Kidney (tissue), 14 donors: ENCODE data around the gene BICC1. TPM values are rescaled to one million over a fixed set of nuclear protein-coding genes. Genes with fewer than 3 reads are reported as not detected.

Experiments used
- DNase-seq, 5 donors: peaks; one replicate each; pipeline ENCODE4 v3.0.0-alpha.2; 2013 to 2020
- FAIRE-seq: peaks from 2 replicates; lab custom pipeline; 2012; peaks lifted over from hg19 to GRCh38; lab: Jason Lieb, UNC
- H3K27ac ChIP-seq, 2 donors: one replicate each; pipeline ENCODE4 v1.7.0; 2013; ENCODE audit warnings: low read depth in 2 of 2, low read length in 2 of 2, inconsistent platforms in 1 of 2
- H3K27me3 ChIP-seq: one replicate; pipeline ENCODE4 v1.7.1; 2013; ENCODE audit warnings: low read length, inconsistent platforms; ENCODE audit not compliant: control insufficient read depth, insufficient read depth
- H3K36me3 ChIP-seq, 3 donors: one replicate each; pipeline versions ENCODE4 v1.7.0 to v1.7.1; 2013; ENCODE audit warnings: low read length in 3 of 3, control low read depth in 1 of 3, inconsistent platforms in 1 of 3; ENCODE audit not compliant: insufficient read depth in 3 of 3, control insufficient read depth in 2 of 3
- H3K4me1 ChIP-seq, 3 donors: one replicate each; pipeline versions ENCODE4 v1.7.0 to v1.7.1; 2013; ENCODE audit warnings: low read length in 3 of 3, inconsistent platforms in 1 of 3, low read depth in 1 of 3; ENCODE audit not compliant: control insufficient read depth in 2 of 3, insufficient read depth in 2 of 3
- H3K4me3 ChIP-seq, 3 donors: one replicate each; pipeline versions ENCODE4 v1.7.0 to v1.8.1; 2013; ENCODE audit warnings: low read length in 3 of 3, control low read depth in 1 of 3, inconsistent platforms in 1 of 3
- H3K9ac ChIP-seq, 3 donors: one replicate each; pipeline versions ENCODE4 v1.7.0 to v1.7.1; 2013; ENCODE audit warnings: low read length in 3 of 3, control low read depth in 1 of 3, inconsistent platforms in 1 of 3
- H3K9me3 ChIP-seq, 3 donors: one replicate each; pipeline versions ENCODE4 v1.7.0 to v1.7.1; 2013; ENCODE audit warnings: low read length in 3 of 3, control low read depth in 1 of 3, inconsistent platforms in 1 of 3; ENCODE audit not compliant: control insufficient read depth in 2 of 3, insufficient read depth in 1 of 3
- intact Hi-C: fragments of 100-400 bp; cut with DNase I; formaldehyde crosslinking; loops from one replicate; pipeline ENCODE4 v1.11.1; 2022
- polyA plus RNA-seq: library from polyadenylated mRNA; stranded (reverse); fragments of 350-450 nt; fragmentation: Illumina TruSeq; extraction: RNeasy Lipid Tissue Mini Kit (QIAGEN cat#74804); gene quantifications from one replicate; pipeline ENCODE4 v1.2.3, GENCODE V29; 2014; ENCODE audit warnings: low read depth, low replicate concordance; ENCODE audit not compliant: insufficient read depth
- total RNA-seq: library from RNA; stranded (reverse); fragmentation: NEBNext Ultra II Directional; extraction: Animal tissue kit (Norgen Biotek cat#: 25700); gene quantifications from one replicate; pipeline ENCODE4 v1.2.1, GENCODE V29; 2021
- TF ChIP-seq, protein P1 (sequence below): IDR thresholded peaks from 3 replicates; pipeline ENCODE4 v1.5.1; 2012; ENCODE audit warnings: mild to moderate bottlenecking, moderate library complexity, borderline replicate concordance; ENCODE audit not compliant: insufficient read depth; ENCODE audit errors: extremely low read depth
- donor health status: control.
- donor health status: control.
- donor health status: control.
- donor health status: control.
- donor health status: control.
- donor health status: DM: yes; HTN: yes; CAD: no.
- donor health status: Normal renal cell carcinoma (clear cell type).

Gene BICC1
- total and polyA plus RNA-seq, 2 donors from 2014 or later = 21.0 to 136 TPM

DNA sequence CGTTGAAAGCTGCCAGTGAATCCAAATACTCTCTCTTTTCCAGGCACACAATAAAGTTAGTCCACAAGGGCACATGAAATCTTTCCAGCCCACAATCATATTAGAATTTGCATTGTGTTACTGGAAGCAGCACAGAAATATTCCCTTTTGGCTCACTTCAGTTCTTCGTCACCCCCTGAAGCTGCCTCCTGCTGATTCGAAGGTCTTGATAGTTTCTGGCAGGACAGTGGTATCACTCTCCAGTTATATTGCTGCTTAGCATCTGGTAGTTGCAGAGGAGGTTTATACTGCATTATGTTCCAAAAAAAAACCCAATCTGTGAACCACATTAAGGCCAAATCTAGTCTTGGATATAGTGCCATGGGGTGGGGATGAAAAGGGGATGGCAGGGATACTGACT, 253.2 kb downstream of the BICC1 start:
- no peak for FAIRE-seq

DNA sequence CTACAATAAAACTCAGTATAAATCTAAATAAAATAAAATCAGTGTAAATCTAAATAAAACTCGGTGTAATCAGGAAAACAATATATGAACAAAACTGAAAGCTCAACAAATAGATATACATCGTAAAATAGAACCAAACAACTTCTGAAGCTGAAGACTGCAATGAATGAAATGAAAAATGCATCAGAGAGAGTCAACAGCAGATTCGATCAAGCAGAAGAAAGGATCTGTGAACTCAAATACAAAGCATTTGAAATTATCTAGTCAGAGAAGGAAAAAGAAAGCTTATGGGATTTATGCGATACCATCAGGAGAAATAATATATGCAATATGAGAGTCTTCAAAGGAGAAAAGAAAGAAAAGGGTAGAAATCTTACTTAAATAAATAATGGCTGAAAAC, 255.0 kb downstream of the BICC1 start:
- TF ChIP-seq, protein P1, sequence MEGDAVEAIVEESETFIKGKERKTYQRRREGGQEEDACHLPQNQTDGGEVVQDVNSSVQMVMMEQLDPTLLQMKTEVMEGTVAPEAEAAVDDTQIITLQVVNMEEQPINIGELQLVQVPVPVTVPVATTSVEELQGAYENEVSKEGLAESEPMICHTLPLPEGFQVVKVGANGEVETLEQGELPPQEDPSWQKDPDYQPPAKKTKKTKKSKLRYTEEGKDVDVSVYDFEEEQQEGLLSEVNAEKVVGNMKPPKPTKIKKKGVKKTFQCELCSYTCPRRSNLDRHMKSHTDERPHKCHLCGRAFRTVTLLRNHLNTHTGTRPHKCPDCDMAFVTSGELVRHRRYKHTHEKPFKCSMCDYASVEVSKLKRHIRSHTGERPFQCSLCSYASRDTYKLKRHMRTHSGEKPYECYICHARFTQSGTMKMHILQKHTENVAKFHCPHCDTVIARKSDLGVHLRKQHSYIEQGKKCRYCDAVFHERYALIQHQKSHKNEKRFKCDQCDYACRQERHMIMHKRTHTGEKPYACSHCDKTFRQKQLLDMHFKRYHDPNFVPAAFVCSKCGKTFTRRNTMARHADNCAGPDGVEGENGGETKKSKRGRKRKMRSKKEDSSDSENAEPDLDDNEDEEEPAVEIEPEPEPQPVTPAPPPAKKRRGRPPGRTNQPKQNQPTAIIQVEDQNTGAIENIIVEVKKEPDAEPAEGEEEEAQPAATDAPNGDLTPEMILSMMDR = no peak

More for the DNA sequence above, 253.2 kb downstream of the BICC1 start:
- Histone ChIP-seq H3K4me1 (peaks cover 0 to 22% (median 0%) of the 10 kb centered on the region in 3 donors), H3K4me3 (no peak overlapping the region), H3K27me3 (no peaks in the 10 kb centered on the region), H3K27ac (no peak overlapping the region), H3K9ac (no peak overlapping the region), H3K36me3 (no peaks in the 10 kb centered on the region), H3K9me3 (peaks cover 0 to 5% (median 0%) of the 10 kb centered on the region in 3 donors)
- DNase-seq = no peak
- TF ChIP-seq, protein P1 = no peak
- intact Hi-C loops = no loop called here

DNA sequence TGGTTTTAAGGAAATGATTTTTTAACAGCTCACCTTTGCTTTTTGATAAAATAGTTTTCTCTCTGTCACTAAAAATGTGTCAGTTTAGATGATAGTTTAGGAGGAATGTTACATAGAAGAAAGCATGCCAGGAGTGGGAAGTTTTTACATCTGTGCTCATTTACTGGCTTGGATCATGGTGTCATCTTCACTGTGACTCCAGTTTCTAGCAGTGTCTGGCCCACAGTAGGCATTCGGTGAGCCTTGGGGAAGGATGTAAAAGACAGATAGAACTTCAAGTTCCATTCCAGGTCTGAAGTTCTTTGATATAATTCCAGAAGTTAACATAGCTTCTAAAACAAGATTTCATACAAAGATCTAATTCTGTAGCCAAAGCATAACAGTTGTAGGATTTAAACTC, 259.2 kb downstream of the BICC1 start:
- Histone ChIP-seq H3K4me3 (no peak overlapping the region), H3K4me1 (peaks cover 0 to 7% (median 2%) of the 10 kb centered on the region in 3 donors), H3K36me3 (no peaks in the 10 kb centered on the region), H3K27me3 (no peaks in the 10 kb centered on the region), H3K27ac (no peak overlapping the region), H3K9me3 (peaks cover 0 to 5% (median 0%) of the 10 kb centered on the region in 3 donors), H3K9ac (no peak overlapping the region)
- FAIRE-seq (no peak), DNase-seq (no peak)
- TF ChIP-seq, protein P1 = no peak
- intact Hi-C loops = no loop called here

More for the DNA sequence above, 255.0 kb downstream of the BICC1 start:
- Histone ChIP-seq H3K9ac (no peak overlapping the region), H3K36me3 (no peaks in the 10 kb centered on the region), H3K9me3 (peaks cover 0 to 5% (median 0%) of the 10 kb centered on the region in 3 donors), H3K27ac (no peak overlapping the region), H3K4me3 (no peak overlapping the region), H3K27me3 (no peaks in the 10 kb centered on the region), H3K4me1 (peaks cover 0 to 12% (median 0%) of the 10 kb centered on the region in 3 donors)
- intact Hi-C loops = no loop called here
- no peak for FAIRE-seq
- no peak for DNase-seq

DNA sequence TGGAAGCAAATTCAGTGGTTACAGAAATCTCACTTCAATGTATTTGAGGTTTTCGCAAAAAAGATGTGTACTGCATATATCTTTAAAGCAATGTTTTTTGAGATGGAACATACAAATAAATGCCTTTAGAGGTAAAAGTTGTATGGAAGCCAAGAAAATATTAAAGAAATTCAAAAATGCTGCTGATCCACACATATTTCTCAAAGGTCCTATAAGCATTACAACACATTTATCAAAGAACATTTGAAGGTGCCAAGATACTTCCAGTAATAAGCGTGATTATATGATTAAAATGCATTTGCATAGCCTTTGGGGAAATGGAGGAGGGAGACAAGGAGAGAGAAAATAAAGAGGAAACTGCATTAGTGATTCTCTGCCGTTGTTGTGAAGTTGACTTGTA, 260.1 kb downstream of the BICC1 start:
- FAIRE-seq = no peak
- no peak overlapping the region for H3K9ac ChIP-seq
- no peaks in the 10 kb centered on the region for H3K36me3 ChIP-seq
- H3K4me1 ChIP-seq = peaks cover 0 to 7% (median 2%) of the 10 kb centered on the region in 3 donors
- no peak for DNase-seq
- intact Hi-C loops = no loop called here
- no peaks in the 10 kb centered on the region for H3K9me3 ChIP-seq
- H3K27me3 ChIP-seq = no peaks in the 10 kb centered on the region
- no peak overlapping the region for H3K27ac ChIP-seq
- TF ChIP-seq, protein P1 = no peak
- H3K4me3 ChIP-seq = no peak overlapping the region
